Kidney epithelial cell (primary cell): ENCODE data around the gene KIDINS220. TPM values are rescaled to one million over a fixed set of nuclear protein-coding genes. Genes with fewer than 3 reads are reported as not detected.

ENCODE experiments used
- DNase-seq: peaks from one replicate; pipeline ENCODE4 v3.0.0-alpha.2; 2010; ENCODE audit warnings: low read depth
- H3K27me3 ChIP-seq: 2 replicates; pipeline ENCODE4 v1.6.0; 2011; ENCODE audit warnings: low read length; ENCODE audit not compliant: control insufficient read depth, insufficient read depth
- H3K36me3 ChIP-seq: 2 replicates; pipeline ENCODE4 v1.5.1; 2011; ENCODE audit warnings: low read length; ENCODE audit not compliant: control insufficient read depth, insufficient read depth
- H3K4me3 ChIP-seq: 2 replicates; pipeline ENCODE4 v1.5.1; 2011; ENCODE audit warnings: low read depth, mild to moderate bottlenecking, control low read depth, low read length
- CTCF ChIP-seq: IDR thresholded peaks from 2 replicates; pipeline ENCODE4 v1.5.1; 2011; ENCODE audit warnings: mild to moderate bottlenecking, moderate library complexity, low read length, control low read depth, inconsistent platforms; ENCODE audit not compliant: insufficient read depth, poor library complexity, severe bottlenecking
- total RNA-seq: library from RNA; depleted of rRNA; stranded (reverse); fragments of >200 nt; gene quantifications from 2 replicates; pipeline ENCODE4 v1.2.3, GENCODE V29; 2015

Gene KIDINS220
- total RNA-seq, 1 donor from 2014 or later = 49.1 TPM

GRCh38 chr2:8857709-8858108, 20.3 kb upstream of the KIDINS220 start:
- H3K27me3 ChIP-seq = no peaks in the 10 kb centered on the region
- no peak overlapping the region for H3K4me3 ChIP-seq
- no peak for DNase-seq
- TF ChIP-seq CTCF = no peak
- no peaks in the 10 kb centered on the region for H3K36me3 ChIP-seq

GRCh38 chr2:8856176-8856575, 18.8 kb upstream of the KIDINS220 start:
- H3K4me3 ChIP-seq = no peak overlapping the region
- H3K36me3 ChIP-seq = no peaks in the 10 kb centered on the region
- no peaks in the 10 kb centered on the region for H3K27me3 ChIP-seq
- no peak for DNase-seq
- no peak for TF ChIP-seq CTCF

- no peak overlapping the region for H3K4me3 ChIP-seq
- TF ChIP-seq CTCF = no peak
- H3K27me3 ChIP-seq = no peaks in the 10 kb centered on the region
- no peaks in the 10 kb centered on the region for H3K36me3 ChIP-seq
- no peak for DNase-seq
These were observed 17.6 kb upstream of the KIDINS220 start for GRCh38 chr2:8855010-8855409.

- no peak for DNase-seq
- H3K27me3 ChIP-seq = no peaks in the 10 kb centered on the region
- no peaks in the 10 kb centered on the region for H3K36me3 ChIP-seq
- no peak for TF ChIP-seq CTCF
- H3K4me3 ChIP-seq = no peak overlapping the region
These were observed 16.0 kb upstream of the KIDINS220 start for GRCh38 chr2:8853426-8853825.

- DNase-seq = no peak
- Histone ChIP-seq H3K4me3 (no peak overlapping the region), H3K27me3 (no peaks in the 10 kb centered on the region), H3K36me3 (no peaks in the 10 kb centered on the region)
- TF ChIP-seq CTCF = no peak
These were observed 14.6 kb upstream of the KIDINS220 start for GRCh38 chr2:8851811-8852560.

GRCh38 chr2:8850845-8851487, 13.6 kb upstream of the KIDINS220 start:
- no peak for TF ChIP-seq CTCF
- H3K36me3 ChIP-seq = no peaks in the 10 kb centered on the region
- H3K27me3 ChIP-seq = no peaks in the 10 kb centered on the region
- no peak for DNase-seq
- no peak overlapping the region for H3K4me3 ChIP-seq
